ENCODE results near the gene RGS19. TPM values are rescaled to one million over a fixed set of nuclear protein-coding genes. Genes with fewer than 3 reads are reported as not detected.

RGS19 gene
- total RNA-seq, 3 donors from 2014 or later = 14.7 to 22.2 (median 16.4) TPM

- H3K9me3 ChIP-seq = no peaks in the 10 kb centered on the region
- H3K4me3 ChIP-seq = no peak overlapping the region
- TF ChIP-seq POLR2AphosphoS5 (IDR thresholded peaks at IDR 0.05) = no peak
- no peak for TF ChIP-seq CTCF (IDR thresholded peaks at IDR 0.05)
- no peak for TF ChIP-seq POLR2A (IDR thresholded peaks at IDR 0.05)
- H3K4me1 ChIP-seq = no peaks in the 10 kb centered on the region
- intact Hi-C loops (cut with DNase I; ENCODE audit: low total_unique reads) = no loop called here
- DNase-seq (ENCODE audit: low spot score in 2 of 2) = no peak
- no peaks in the 10 kb centered on the region for H3K36me3 ChIP-seq
- no peak overlapping the region for H3K27ac ChIP-seq
- H3K27me3 ChIP-seq = peaks cover 0 to 4% of the 10 kb centered on the region in 2 donors
Measured at GRCh38 chr20:64095927-64096326, 16.6 kb upstream of the RGS19 start.

GRCh38 chr20:64095455-64095854 lies 16.1 kb upstream of the RGS19 start:
- intact Hi-C loops (cut with DNase I; ENCODE audit: low total_unique reads) = no loop called here
- Histone ChIP-seq H3K27me3 (peaks cover 0 to 2% of the 10 kb centered on the region in 2 donors), H3K27ac (no peak overlapping the region), H3K36me3 (no peaks in the 10 kb centered on the region), H3K4me1 (no peaks in the 10 kb centered on the region), H3K4me3 (no peak overlapping the region), H3K9me3 (no peaks in the 10 kb centered on the region)
- TF ChIP-seq POLR2A (IDR thresholded peaks at IDR 0.05) = no peak
- no peak for TF ChIP-seq CTCF (IDR thresholded peaks at IDR 0.05)
- TF ChIP-seq POLR2AphosphoS5 (IDR thresholded peaks at IDR 0.05) = no peak
- DNase-seq (ENCODE audit: low spot score in 2 of 2) = no peak

- H3K36me3 ChIP-seq = no peaks in the 10 kb centered on the region
- H3K27me3 ChIP-seq = no peaks in the 10 kb centered on the region
- H3K4me1 ChIP-seq = no peaks in the 10 kb centered on the region
- DNase-seq (ENCODE audit: low spot score in 2 of 2) = no peak
- no peak overlapping the region for H3K4me3 ChIP-seq
- intact Hi-C loops (cut with DNase I; ENCODE audit: low total_unique reads) = no loop called here
- H3K9me3 ChIP-seq = no peaks in the 10 kb centered on the region
- H3K27ac ChIP-seq = no peak overlapping the region
- TF ChIP-seq POLR2AphosphoS5 (IDR thresholded peaks at IDR 0.05) (no peak), POLR2A (IDR thresholded peaks at IDR 0.05) (no peak), CTCF (IDR thresholded peaks at IDR 0.05) (no peak)
Measured at GRCh38 chr20:64093013-64093503, 13.7 kb upstream of the RGS19 start.

- TF ChIP-seq CTCF (IDR thresholded peaks at IDR 0.05) (no peak), POLR2AphosphoS5 (IDR thresholded peaks at IDR 0.05) (no peak), POLR2A (IDR thresholded peaks at IDR 0.05) (no peak)
- no peak overlapping the region for H3K27ac ChIP-seq
- H3K4me3 ChIP-seq = no peak overlapping the region
- no peaks in the 10 kb centered on the region for H3K4me1 ChIP-seq
- no peak for DNase-seq (ENCODE audit: low spot score in 2 of 2)
- no peaks in the 10 kb centered on the region for H3K9me3 ChIP-seq
- no peaks in the 10 kb centered on the region for H3K36me3 ChIP-seq
- no peaks in the 10 kb centered on the region for H3K27me3 ChIP-seq
- intact Hi-C loops (cut with DNase I; ENCODE audit: low total_unique reads) = no loop called here
Measured at GRCh38 chr20:64092258-64093012, 13.1 kb upstream of the RGS19 start.

GRCh38 chr20:64091770-64092169 lies 12.5 kb upstream of the RGS19 start:
- H3K27ac ChIP-seq = no peak overlapping the region
- H3K36me3 ChIP-seq = no peaks in the 10 kb centered on the region
- no peak for DNase-seq (ENCODE audit: low spot score in 2 of 2)
- H3K27me3 ChIP-seq = no peaks in the 10 kb centered on the region
- no peaks in the 10 kb centered on the region for H3K4me1 ChIP-seq
- H3K9me3 ChIP-seq = no peaks in the 10 kb centered on the region
- no peak for TF ChIP-seq POLR2A (IDR thresholded peaks at IDR 0.05)
- no peak for TF ChIP-seq POLR2AphosphoS5 (IDR thresholded peaks at IDR 0.05)
- no peak for TF ChIP-seq CTCF (IDR thresholded peaks at IDR 0.05)
- intact Hi-C loops (cut with DNase I; ENCODE audit: low total_unique reads) = no loop called here
- no peak overlapping the region for H3K4me3 ChIP-seq
